GM21528 (cell line): ENCODE data around the gene RAMP2.
A peak's percentile ranks its signal among the peaks of the same experiment; 100 is the strongest.

Experiments used
- ATAC-seq: cut with Tn5 transposase; IDR thresholded peaks from one replicate; pipeline ENCODE4 v1.9.1; 2021; ENCODE audit warnings: mild to moderate bottlenecking, moderate library complexity; ENCODE audit not compliant: unreplicated experiment, low FRiP score

RAMP2 gene

DNA sequence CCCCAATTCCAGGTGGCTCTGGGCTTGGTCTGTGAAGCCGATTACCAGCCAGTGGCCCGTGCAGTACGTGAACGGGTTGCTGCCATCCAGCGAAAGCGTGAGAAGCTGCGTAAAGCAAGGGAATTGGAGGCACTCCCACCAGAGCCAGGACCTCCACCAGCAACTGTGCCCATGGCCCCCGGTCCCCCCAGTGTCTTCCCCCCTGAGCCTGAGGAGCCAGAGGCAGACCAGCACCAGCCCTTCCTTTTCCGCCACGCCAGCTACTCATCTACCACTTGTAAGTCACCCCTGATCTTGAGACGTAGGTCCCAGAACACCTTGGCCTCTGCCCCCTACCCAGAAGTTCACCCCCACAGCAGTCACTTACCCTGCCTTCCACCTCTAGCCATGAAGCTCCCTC, 26.2 kb downstream of the RAMP2 start:
- ATAC-seq, result no peak

DNA sequence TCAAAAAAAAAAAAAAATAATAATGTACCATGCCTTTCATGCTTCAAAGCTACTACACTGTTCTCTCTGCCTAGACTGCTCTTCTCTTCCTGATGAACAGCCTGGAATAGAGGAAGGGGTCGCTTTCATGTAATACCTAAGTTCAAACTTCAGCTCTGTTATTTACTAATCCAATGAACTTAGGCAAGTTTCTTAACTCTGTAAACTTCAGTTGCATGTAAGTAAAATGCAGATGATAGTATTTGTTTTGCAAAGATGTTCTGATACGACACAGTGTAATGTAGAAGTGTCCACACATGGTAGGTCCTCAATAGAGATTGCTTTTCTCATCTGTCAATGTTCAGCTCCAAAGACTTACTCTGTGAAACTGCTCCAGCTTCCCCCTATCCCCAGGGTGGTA, 30.9 kb downstream of the RAMP2 start:
- no peak for ATAC-seq

DNA sequence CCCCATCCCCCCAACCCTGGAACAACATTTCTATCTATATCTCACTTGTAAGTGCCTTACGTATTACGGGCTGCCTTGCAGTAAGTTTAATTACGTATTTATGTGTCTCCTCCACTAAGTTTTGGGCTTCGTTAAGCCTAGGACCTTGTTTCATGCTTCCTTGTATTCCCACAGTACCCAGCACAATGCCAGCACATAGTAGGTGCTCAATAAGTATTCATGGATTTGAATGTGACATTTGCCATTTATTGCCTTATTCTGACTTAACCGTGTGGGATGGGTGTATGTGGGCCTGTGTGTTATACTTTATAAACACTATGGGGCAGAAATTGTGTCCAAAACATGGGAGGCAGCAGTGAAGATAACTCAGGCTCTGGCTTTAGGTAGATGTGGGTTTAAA, 31.5 kb downstream of the RAMP2 start:
- no peak for ATAC-seq

DNA sequence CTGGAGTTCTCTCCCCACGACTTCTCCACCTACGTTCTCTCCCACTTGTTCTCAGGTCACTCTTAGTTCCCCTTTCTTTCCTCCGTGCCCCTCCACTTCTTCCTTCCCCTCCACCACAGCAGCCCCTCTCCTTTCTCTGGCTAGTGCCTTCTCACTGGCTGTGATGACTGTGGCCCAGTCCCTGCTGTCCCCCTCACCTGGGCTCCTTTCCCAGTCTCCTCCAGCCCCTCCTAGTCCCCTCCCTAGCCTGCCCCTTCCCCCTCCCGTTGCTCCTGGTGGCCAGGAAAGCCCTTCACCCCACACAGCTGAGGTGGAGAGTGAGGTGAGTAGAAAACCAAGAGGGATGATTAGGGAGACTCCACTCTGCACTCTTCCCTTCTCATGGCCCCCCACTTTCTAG, 34.0 kb downstream of the RAMP2 start:
- ATAC-seq, result no peak

DNA sequence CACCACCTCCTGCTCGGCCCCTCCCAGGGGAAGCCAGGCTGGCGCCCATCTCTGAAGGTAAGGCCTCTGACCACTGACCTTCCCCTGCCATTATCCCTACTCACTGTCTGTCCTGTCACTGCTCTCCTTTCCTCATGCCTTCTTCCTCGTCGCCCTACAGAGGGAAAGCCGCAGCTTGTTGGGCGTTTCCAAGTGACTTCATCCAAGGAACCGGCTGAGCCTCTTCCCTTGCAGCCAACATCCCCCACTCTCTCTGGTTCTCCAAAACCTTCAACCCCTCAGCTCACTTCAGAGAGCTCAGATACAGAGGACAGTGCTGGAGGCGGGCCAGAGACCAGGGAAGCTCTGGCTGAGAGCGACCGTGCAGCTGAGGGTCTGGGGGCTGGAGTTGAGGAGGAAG, 34.4 kb downstream of the RAMP2 start:
- no peak for ATAC-seq

DNA sequence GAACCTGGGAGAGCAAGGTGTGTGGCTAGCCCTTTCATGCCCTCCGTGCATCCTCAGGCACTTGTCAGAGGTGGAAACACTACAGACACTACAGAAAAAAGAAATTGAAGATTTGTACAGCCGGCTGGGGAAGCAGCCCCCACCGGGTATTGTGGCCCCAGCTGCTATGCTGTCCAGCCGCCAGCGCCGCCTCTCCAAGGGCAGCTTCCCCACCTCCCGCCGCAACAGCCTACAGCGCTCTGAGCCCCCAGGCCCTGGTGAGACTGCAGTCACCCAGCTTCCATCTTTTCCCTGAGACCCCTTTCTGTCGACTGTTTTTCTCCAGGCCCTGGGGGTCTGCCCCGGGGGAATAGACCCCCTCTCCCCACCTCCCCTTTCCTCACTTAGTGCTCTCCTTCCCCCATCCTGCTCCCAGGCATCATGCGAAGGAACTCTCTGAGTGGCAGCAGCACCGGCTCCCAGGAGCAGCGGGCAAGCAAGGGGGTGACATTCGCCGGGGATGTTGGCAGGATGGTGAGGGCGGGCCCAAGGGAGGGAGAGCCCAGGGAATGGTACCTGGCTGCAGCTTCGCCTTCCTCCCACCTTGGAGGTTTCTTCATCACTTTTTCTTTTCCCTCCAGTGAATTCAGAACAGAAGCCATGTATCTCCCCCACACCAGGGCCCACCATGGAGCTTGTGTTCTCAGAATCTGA, 35.2 kb downstream of the RAMP2 start:
- no peak for ATAC-seq

DNA sequence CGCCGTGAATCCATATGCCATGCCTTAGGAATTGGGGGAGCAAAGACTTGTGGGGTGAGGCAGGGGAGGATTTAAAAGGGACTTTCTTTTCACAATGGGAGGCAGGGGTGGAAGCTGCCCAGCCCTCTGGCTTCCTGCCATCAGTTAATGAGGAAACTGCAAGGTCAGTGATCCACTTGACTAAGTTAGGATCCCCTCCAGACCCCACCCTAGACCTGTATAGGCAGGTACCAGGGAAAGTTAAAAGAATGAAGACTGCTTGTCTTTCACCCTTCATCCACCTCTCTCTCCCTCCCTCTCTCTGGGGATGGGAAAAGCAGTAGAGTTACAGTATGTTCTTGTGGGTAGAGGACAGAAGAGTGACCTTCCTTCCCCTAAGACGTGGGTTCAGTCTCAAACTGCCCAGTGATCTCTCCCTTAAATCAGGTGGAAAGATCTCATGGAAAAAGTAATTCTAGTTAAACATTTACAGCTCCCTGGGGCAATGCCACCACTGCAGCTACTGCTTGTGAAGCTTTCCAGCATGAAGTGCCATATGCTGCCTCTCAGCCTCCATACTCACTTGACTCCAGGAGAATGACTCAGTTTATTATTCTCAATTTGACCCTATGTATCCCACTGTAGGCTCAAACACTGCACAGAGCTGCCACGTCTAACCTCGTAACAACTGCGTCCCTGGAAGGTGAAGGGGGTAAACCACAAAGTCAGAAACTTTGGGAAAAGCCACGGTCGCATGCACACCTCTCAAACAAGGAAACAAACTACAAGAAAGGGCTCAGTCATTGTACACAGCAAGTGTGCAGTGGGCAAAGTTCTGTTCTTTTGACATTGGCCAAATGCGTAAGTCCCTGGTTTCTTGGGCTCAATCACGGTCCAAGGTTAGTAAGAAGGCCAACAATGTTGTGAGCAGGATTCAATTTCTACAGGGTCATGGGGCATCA, 36.3 kb downstream of the RAMP2 start:
- ATAC-seq, result no peak

DNA sequence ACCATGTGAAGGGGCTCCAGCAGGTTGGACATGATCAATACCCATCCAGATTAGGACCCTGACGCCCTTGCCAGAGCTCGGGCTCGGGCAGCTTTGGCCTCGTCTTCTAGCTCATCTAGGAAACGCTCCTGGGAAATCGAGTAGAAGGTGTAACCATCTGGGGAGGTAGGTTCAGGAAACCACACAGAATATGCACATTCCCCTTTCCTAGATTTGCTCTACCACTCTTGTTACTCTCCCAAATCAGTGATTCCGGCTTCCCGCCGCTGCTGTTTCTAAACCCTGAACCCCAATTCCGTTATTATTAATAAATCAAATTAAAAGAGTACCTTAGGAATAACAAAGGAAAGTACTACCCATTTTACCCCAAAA, 37.0 kb downstream of the RAMP2 start:
- ATAC-seq, result no peak

DNA sequence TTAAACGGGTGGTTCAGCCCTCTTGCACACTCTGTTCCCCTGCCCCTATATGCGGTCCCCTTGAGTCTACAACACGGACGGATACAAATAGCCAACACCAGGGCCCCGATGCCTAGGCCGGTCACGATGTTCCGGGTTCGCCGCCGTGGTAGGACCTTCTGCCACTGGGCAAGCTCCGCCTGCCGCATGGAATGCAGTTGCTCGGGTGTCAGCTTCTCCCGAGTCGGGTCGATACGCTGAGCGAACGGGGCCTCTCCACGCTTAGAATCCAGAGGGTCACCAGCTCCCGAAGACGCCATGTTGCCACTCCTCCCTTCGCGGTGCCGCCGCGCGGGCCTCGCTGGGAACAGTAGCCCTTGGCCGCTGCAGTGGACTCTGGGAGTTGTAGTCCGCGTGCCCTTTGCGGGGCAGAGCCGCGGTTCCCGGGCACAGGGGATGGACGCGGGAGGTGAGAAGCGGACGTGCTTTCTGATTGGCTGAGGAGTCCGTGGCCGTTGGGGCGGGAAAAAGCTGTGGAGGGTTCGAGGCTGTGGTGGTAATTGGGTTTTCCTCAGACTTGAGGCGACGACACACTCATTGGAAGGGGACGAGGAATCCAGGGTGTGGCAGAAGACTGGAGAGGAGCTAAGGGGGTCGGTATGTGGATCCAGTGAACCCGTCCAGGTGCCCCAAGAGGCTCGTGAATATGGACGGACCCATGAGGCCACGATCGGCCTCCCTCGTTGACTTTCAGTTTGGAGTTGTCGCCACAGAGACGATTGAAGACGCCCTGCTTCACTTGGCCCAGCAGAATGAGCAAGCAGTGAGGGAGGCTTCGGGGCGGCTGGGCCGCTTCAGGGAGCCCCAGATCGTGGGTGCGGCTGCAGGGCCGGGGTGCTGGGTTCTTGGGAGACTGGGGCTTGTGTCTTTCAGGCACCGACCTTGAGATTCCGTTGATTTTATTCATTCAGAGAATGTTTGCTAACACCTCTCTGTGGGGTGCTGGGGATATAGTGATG, 37.7 kb downstream of the RAMP2 start, which contains the start of the genes CNTD1 and COA3:
TSS of gene CNTD1 (plus strand) at position 479 of the 998 bp plus-strand sequence. CDS start at position 686, 207 bp downstream.
TSS of gene COA3 (minus strand) at position 322 of the 998 bp plus-strand sequence. CDS start at position 299, 23 bp downstream.
- peak; percentile 70 for ATAC-seq

DNA sequence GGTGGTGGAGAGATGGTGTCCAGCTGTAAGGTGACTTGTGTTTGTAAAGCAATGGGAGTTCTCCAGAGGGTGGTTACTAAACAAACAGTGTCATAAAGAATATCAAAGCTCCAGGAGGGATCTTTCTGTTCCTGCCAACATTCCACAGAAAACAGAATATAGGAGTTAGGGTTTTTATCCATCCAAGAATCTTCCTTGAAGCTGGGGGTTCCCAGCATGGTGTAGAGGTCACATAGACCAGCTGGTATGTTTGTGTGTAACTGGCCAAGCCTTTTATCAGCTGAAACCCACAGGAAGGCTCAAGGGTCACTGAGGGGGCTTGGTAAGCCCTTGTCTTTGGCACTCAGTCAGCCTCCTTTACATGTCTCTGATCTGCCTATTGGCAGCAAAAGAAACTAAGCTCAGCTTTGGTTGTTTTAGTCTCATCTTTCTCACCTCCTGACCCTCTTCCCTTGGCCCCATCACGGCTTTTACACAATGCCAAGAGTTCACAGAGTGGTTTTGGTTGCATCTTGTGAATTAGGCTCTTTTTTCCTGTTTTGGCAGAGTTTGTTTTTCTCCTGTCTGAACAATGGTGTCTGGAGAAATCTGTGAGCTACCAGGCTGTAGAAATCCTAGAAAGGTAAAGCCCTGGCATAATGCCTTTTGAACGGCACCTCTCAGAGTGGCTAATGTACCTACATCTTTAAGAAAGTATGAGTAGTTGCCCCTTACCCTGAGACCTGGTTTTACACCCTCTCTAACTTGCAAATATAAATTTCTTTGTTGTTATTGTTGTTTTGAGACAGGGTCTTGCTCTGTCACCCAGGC, 42.3 kb downstream of the RAMP2 start:
- ATAC-seq, result no peak

DNA sequence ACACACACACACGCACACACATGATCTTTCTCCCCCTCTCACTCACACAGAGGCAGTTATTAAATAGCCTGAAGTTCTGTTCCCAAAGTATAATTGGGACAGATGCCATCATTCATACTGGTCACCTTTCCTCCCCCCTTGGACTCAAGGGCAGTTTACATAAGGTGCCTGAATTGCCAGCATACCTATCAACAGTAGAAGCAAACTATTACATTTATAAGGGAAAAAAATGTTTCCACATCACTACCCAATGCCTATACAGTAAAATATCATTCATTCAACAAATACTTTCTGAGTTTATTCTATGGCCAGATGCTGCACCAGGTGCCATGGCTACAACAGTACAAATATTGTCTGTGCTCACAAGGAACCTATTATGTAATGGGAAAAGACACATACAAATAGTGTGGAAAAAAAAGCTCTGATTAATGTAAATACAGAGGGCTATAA, 43.9 kb downstream of the RAMP2 start:
- no peak for ATAC-seq

DNA sequence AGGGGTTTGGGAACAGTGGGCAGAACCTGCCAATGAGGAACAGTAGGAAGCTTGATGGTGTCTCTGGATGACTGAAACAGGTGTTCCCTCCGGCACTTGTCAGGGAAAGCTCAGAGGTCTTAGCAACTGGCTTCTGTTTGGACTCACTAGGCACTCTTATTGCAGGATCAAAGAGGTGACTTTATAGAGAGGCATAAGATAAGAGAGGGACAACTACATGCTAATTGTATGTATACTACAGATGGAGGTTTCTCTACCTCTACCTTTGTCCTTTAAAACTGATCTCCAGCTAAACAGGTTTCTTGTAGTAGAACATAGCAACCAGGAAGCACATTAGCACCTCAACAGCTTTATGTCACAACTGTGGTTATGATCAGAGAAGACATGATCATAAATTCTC, 45.2 kb downstream of the RAMP2 start:
- no peak for ATAC-seq

DNA sequence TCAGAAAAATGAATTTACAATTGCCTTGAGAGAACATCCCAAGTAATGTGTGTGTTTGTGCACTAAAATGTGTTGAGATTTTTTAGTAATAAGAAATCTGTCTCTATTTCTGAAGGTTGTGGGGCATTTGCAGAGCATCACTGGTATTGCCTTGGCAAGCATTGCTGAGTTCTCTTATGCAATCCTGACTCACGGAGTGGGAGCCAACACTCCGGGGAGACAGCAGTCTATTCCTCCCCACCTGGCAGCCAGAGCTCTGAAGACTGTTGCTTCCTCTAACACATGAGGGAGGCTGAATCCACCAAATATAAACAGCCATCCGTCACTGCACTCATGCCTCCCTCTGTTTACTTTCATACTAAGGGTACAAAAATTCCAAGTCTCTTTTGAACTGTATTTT, 48.2 kb downstream of the RAMP2 start:
- ATAC-seq, result no peak
